Hepatic stellate cell (primary cell): ENCODE data around the gene SLC35G6.

ENCODE experiments used
- DNase-seq: peaks from one replicate; pipeline ENCODE4 v3.0.0; 2011; ENCODE audit warnings: low spot score

SLC35G6 gene

DNA sequence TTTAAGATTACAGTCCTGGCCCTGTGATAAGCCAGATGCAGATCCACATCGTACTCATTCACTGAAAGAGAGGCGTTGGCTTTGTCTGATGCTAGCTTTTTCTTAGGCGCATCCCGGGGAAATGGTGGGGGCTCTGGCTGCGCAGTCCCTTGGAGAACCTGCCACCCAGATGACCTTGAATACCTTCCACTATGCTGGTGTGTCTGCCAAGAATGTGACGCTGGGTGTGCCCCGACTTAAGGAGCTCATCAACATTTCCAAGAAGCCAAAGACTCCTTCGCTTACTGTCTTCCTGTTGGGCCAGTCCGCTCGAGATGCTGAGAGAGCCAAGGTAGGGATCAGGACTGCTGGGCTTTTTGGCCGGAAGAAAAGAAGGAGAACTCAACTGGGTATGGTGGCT is 26.9 kb downstream of the SLC35G6 start:
- DNase-seq: no peak

DNA sequence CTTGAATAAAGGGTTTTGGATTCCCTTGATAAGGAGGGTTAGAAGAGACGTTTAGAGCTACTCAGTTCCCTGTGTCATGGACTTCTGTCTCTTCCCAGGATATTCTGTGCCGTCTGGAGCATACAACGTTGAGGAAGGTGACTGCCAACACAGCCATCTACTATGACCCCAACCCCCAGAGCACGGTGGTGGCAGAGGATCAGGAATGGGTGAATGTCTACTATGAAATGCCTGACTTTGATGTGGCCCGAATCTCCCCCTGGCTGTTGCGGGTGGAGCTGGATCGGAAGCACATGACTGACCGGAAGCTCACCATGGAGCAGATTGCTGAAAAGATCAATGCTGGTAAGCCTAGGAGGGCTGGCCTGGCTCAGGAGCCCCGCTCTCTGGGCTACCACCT is 27.6 kb downstream of the SLC35G6 start:
- DNase-seq: no peak

- DNase-seq: no peak
These were observed 28.7 kb downstream of the SLC35G6 start for GRCh38 chr17:7509937-7510336.

DNA sequence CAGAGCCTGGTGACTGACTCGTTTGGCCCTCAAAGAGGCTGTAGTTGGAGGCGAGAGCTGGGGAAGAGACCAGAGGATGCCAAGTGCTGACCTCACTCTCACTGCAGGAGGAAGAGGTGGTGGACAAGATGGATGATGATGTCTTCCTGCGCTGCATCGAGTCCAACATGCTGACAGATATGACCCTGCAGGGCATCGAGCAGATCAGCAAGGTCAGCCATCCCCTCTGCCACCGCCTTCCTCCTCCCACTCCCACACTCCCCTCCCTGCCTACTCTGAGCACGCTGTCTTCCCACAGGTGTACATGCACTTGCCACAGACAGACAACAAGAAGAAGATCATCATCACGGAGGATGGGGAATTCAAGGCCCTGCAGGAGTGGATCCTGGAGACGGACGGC is 29.9 kb downstream of the SLC35G6 start:
- no peak for DNase-seq

DNA sequence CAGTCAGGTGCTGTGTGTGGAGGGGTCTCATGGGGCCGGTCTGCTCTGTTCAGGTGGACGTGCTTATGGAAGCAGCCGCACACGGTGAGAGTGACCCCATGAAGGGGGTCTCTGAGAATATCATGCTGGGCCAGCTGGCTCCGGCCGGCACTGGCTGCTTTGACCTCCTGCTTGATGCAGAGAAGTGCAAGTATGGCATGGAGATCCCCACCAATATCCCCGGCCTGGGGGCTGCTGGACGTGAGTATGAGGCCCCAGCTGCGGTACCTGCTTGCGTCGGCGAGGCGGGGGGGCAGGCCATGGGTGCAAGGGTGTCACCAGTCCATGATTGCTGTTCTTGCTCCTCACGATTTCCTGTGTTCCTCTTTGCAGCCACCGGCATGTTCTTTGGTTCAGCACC is 30.9 kb downstream of the SLC35G6 start:
- DNase-seq: no peak

- no peak for DNase-seq
These were observed 31.7 kb downstream of the SLC35G6 start for GRCh38 chr17:7512824-7513540.

- DNase-seq: no peak
These were observed 32.7 kb downstream of the SLC35G6 start for GRCh38 chr17:7513850-7514419.

DNA sequence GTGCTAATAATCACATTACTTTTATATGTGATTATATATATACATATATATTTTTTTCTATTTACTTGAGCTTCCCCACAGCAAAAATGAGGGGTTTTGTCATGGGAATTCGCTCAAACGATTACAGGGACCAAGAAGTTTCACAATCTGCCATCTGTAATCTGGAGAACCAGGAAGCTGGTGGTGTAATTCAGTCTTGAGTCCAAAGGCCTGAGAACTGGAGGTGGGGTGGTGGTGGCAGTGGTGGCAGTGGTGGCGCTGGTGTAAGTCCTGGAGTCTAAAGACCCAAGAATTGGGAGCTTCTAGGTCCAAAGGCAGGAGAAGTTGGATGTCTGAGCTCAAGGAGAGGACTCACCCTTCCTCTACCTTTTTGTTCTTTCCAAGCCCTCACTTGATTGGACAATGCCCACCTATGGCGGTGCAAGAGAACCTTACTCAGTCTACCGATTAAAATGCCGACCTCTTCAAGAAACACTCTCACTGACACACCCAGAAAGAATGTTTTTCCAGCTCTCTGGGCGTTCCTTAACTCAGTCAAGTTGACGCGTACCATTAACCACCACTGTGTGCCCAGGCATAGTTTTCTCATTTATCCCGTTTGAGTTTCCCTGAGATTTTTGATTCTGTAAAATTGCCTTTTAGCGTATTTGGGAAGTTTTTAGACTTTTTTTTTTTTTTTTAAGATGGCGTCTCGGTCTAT is 34.8 kb downstream of the SLC35G6 start:
- no peak for DNase-seq

DNA sequence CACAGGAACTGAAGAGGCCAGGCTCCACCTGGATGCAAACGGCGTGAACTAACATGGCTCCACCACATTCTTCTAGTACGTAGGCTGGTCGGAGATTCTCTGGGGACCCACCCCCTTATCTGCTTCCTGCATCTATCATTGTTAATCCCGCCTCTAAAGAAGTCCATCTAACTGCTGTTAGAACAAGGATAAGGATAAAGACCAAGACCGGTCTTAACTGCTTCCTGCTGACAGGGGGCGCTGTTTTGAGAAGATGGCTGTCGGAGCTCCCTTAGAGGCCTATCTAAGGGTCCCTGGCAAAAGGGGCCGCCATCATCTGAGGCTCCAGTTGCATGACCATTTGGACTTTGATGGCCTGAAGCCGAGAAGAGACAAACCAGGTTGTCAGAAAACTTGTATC is 41.8 kb downstream of the SLC35G6 start:
- no peak for DNase-seq

GRCh38 chr17:7528842-7529241 is 47.6 kb downstream of the SLC35G6 start:
- DNase-seq: no peak

DNA sequence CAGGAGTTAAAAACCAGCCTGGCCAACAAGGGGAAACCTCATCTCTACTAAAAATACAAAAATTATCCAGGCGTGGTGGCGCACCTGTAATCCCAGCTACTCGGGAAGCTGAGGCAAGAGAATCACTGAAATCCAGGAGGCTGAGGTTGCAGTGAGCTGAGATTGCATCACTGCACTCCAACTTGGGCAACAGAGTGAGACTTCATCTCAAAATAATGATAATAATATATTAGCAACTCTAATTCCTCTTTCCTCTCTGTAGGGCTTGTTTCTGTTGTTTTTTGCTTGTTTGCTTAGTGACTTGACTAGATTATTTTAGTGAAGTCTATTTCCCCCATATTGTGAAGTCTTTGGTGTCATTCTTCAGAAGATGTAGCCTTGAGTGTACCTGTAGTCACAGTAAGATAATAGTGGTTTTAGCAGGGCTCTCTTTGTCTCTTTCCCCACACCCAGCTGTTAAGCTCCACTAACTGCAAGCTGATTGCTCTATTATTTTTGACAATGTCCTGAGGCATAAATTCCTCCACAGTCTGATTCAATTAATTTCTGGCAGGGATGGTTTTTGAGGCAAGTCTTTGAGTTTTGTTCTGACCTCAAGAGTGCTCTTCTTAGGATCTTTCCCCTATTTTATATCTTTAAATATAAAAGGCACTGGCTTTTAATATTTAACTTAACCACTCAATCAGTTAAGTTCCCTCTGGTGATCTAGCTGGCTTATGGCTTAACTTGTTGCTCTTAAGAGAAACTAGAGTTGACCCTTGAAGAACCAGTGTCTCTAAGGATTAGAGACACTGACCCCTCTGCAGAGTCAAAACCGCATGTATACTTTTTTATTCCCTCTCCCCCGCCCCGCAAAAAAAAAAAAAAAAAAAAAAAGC is 49.0 kb downstream of the SLC35G6 start:
- no peak for DNase-seq
